Kidney glomerular epithelial cell (primary cell): ENCODE measurements around the gene CD28.
"Not testable (repeated sequence)": the region's sequence is repeated elsewhere in the genome, so short reads cannot be mapped to it uniquely, and the experiment has no call there.

Experiments used
- DNase-seq: peaks from one replicate; lab custom pipeline; 2025; lab: John Stamatoyannopoulos, UW

CD28 gene

GRCh38 chr2:203784710-203785270, 78.4 kb downstream of the CD28 start:
- not testable (repeated sequence) for DNase-seq

GRCh38 chr2:203785391-203786110, 79.1 kb downstream of the CD28 start:
- not testable (repeated sequence) for DNase-seq

GRCh38 chr2:203786549-203787351, 80.3 kb downstream of the CD28 start:
- DNase-seq: no peak

GRCh38 chr2:203787979-203788378, 81.5 kb downstream of the CD28 start:
- DNase-seq: no peak
